ENCODE results near the gene SSTR4. TPM values are rescaled to one million over a fixed set of nuclear protein-coding genes. Genes with fewer than 3 reads are reported as not detected.
A peak's percentile ranks its signal among the peaks of the same experiment; 100 is the strongest.

The SSTR4 gene
- total RNA-seq, 1 donor from 2014 or later: not detected

DNA sequence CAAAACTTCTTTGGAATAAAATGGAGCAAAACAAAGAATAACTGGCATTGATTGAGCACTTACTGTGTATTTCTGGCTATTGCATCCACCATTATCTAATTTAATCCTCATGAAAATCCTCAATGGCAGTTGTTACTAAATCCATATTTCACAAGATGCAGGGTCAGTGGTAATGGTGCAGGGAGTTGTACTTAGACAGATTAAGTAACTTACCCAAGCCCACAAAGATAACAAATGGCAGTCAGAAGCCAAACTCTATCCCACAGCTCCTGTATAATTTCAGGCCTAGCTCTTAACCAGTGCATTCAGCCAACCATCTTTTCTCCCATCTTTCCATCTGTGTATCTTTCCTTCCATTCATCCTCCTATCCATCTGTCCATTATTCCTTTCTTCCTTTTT lies 29.3 kb upstream of the SSTR4 start:
- no peak overlapping the region for H3K4me3 ChIP-seq
- DNase-seq (no peak), ATAC-seq (no peak)
- no peak overlapping the region for H3K27ac ChIP-seq
- H3K36me3 ChIP-seq: no peaks in the 10 kb centered on the region
- intact Hi-C loops (cut with DNase I): no loop called here
- H3K9me3 ChIP-seq: no peaks in the 10 kb centered on the region
- peaks cover 3% of the 10 kb centered on the region for H3K4me1 ChIP-seq
- TF ChIP-seq, protein P1, sequence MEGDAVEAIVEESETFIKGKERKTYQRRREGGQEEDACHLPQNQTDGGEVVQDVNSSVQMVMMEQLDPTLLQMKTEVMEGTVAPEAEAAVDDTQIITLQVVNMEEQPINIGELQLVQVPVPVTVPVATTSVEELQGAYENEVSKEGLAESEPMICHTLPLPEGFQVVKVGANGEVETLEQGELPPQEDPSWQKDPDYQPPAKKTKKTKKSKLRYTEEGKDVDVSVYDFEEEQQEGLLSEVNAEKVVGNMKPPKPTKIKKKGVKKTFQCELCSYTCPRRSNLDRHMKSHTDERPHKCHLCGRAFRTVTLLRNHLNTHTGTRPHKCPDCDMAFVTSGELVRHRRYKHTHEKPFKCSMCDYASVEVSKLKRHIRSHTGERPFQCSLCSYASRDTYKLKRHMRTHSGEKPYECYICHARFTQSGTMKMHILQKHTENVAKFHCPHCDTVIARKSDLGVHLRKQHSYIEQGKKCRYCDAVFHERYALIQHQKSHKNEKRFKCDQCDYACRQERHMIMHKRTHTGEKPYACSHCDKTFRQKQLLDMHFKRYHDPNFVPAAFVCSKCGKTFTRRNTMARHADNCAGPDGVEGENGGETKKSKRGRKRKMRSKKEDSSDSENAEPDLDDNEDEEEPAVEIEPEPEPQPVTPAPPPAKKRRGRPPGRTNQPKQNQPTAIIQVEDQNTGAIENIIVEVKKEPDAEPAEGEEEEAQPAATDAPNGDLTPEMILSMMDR (IDR thresholded peaks at IDR 0.05): no peak
- H3K27me3 ChIP-seq: no peaks in the 10 kb centered on the region

DNA sequence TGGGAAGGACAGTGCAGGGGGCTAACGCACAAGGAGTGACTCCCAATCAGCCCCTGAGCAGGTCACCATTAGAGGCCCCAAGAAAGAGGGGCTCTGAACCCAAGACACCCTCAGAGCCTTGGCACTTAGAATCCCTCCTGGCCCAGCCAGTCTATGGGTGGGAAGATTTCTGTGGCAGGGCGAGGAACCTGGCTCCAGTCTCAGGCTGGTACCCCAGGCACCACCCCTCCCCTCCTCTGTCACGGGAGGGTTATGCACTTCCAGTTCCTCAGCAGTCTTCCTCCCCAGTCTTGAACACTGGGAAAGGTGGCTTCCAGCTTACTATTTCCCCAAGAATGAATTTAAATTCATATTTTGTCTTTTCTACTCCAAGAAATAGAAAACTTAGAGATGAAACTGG lies 27.6 kb upstream of the SSTR4 start:
- no peak for ATAC-seq
- TF ChIP-seq, protein P1 (IDR thresholded peaks at IDR 0.05): no peak
- intact Hi-C loops (cut with DNase I): no loop called here

DNA sequence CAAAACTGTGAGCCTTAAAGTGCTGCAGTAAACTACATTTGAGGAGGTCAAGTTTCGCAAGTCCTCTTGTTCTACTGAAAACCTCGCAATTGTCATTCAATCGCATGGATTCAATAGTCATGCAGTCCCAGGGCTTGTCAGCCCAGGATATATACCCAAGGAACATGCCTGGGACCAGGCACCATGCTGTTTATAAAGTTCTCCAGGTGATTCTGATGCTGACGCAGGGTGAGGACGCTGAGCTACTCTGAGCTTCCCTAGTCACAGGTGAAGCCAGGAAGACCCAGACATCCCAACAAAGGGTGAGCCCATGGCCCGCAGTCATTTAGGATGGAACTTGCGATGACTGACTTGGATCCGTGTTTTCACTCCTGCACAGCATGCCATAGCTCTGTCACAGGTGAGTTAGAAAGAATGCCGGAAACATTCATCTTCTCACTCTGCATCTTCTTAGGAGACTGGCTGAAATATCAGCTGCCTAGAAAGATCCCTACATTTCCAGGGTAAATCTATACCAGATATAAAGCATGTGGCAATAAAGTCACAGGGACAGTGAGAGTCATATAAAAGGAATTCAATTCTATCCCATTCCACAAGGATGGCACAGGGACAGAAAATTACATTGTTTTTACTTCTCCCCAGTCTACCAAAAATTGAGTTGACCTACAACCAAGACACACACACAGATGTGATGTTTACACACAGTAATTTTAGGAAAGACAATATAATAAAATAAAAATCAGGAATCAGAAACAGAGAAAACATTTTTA lies 27.0 kb upstream of the SSTR4 start:
- no peak overlapping the region for H3K27ac ChIP-seq
- DNase-seq (no peak), ATAC-seq (no peak)
- TF ChIP-seq, protein P1 (IDR thresholded peaks at IDR 0.05): no peak
- H3K27me3 ChIP-seq: no peaks in the 10 kb centered on the region
- H3K36me3 ChIP-seq: no peaks in the 10 kb centered on the region
- no peak overlapping the region for H3K4me3 ChIP-seq
- intact Hi-C loops (cut with DNase I): no loop called here
- H3K4me1 ChIP-seq: peaks cover 3% of the 10 kb centered on the region
- no peaks in the 10 kb centered on the region for H3K9me3 ChIP-seq

More for the DNA sequence above, 27.6 kb upstream of the SSTR4 start:
- Histone ChIP-seq H3K9me3 (no peaks in the 10 kb centered on the region), H3K4me1 (peaks cover 3% of the 10 kb centered on the region), H3K27me3 (no peaks in the 10 kb centered on the region), H3K27ac (no peak overlapping the region), H3K4me3 (no peak overlapping the region), H3K36me3 (no peaks in the 10 kb centered on the region)
- DNase-seq: no peak

DNA sequence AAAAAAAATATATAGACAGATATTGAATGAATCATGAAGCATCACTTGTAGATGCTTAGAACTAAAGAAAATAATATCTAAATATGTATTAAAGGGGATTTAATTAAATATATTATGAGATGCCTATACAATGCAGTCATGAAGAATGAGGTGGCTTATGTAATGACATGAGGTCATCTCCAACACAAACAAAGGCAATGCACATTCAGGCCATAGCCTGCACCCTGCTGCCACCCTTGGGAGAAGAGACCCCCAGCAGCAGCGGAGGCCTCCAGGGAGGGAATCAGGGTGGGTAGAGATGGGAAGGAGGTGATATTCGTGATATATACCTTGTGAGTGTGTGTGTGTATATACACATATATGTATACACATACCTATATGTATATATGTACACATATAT lies 26.4 kb upstream of the SSTR4 start:
- Histone ChIP-seq H3K9me3 (no peaks in the 10 kb centered on the region), H3K36me3 (no peaks in the 10 kb centered on the region), H3K4me3 (no peak overlapping the region), H3K27me3 (no peaks in the 10 kb centered on the region), H3K4me1 (peaks cover 3% of the 10 kb centered on the region), H3K27ac (no peak overlapping the region)
- DNase-seq (no peak), ATAC-seq (no peak)
- intact Hi-C loops (cut with DNase I): no loop called here
- TF ChIP-seq, protein P1 (IDR thresholded peaks at IDR 0.05): no peak

DNA sequence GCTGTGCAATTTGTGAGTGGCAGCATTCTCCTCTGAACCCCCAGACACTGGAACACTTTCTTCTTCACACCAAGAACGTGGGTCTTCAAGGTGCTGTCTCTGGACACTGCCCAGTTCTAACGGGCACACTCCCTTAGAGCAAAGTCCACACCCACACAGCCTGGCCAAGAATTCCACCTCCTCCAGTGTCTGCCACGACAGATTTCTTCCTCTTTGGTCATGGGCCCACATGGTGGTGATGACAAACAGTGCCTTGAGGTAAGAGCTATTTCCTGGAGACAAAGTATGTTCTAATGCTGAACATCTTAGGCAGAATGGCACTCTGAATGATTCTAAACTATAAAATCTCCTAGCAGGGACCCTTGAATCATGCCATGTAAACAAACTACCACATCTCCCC lies 25.5 kb upstream of the SSTR4 start:
- Histone ChIP-seq H3K27me3 (no peaks in the 10 kb centered on the region), H3K4me1 (peaks cover 3% of the 10 kb centered on the region), H3K27ac (no peak overlapping the region), H3K36me3 (no peaks in the 10 kb centered on the region), H3K9me3 (no peaks in the 10 kb centered on the region), H3K4me3 (no peak overlapping the region)
- peak; percentile 78 for ATAC-seq
- intact Hi-C loops (cut with DNase I): no loop called here
- no peak for DNase-seq
- TF ChIP-seq, protein P1 (IDR thresholded peaks at IDR 0.05): no peak

Measured in upper lobe of right lung (tissue), 1 donor.